ENCODE data around the gene DIS3L2.

The DIS3L2 gene

GRCh38 chr2:232207174-232207573 lies 245.7 kb downstream of the DIS3L2 start:
- H3K4me3 ChIP-seq (replicated peaks; ENCODE audit: low read depth, low read length) = no peak overlapping the region
- no peak for DNase-seq (ENCODE audit: low read depth)
- TF ChIP-seq CTCF (IDR thresholded peaks at IDR 0.05; ENCODE audit: low read length, missing control alignments) = no peak

- H3K4me3 ChIP-seq (replicated peaks; ENCODE audit: low read depth, low read length) = no peak overlapping the region
- no peak for TF ChIP-seq CTCF (IDR thresholded peaks at IDR 0.05; ENCODE audit: low read length, missing control alignments)
- no peak for DNase-seq (ENCODE audit: low read depth)
These were observed 248.8 kb downstream of the DIS3L2 start for GRCh38 chr2:232210306-232210705.

GRCh38 chr2:232211743-232212686 lies 250.5 kb downstream of the DIS3L2 start:
- no peak overlapping the region for H3K4me3 ChIP-seq (replicated peaks; ENCODE audit: low read depth, low read length)
- no peak for TF ChIP-seq CTCF (IDR thresholded peaks at IDR 0.05; ENCODE audit: low read length, missing control alignments)
- DNase-seq (ENCODE audit: low read depth) = no peak

- no peak overlapping the region for H3K4me3 ChIP-seq (replicated peaks; ENCODE audit: low read depth, low read length)
- DNase-seq (ENCODE audit: low read depth) = no peak
- no peak for TF ChIP-seq CTCF (IDR thresholded peaks at IDR 0.05; ENCODE audit: low read length, missing control alignments)
These were observed 251.7 kb downstream of the DIS3L2 start for GRCh38 chr2:232213176-232213575.

- no peak overlapping the region for H3K4me3 ChIP-seq (replicated peaks; ENCODE audit: low read depth, low read length)
- DNase-seq (ENCODE audit: low read depth) = no peak
- TF ChIP-seq CTCF (IDR thresholded peaks at IDR 0.05; ENCODE audit: low read length, missing control alignments) = no peak
These were observed 252.5 kb downstream of the DIS3L2 start for GRCh38 chr2:232214053-232214452.

- no peak overlapping the region for H3K4me3 ChIP-seq (replicated peaks; ENCODE audit: low read depth, low read length)
- DNase-seq (ENCODE audit: low read depth) = no peak
- no peak for TF ChIP-seq CTCF (IDR thresholded peaks at IDR 0.05; ENCODE audit: low read length, missing control alignments)
These were observed 254.5 kb downstream of the DIS3L2 start for GRCh38 chr2:232216028-232216427.
